SIG-M5 treated with dmso at 0.1 percent for 504 hours (cell line): ENCODE data around the gene FOXF2.

Source experiments
- DNase-seq: peaks from one replicate; lab custom pipeline; 2025; ENCODE audit not compliant: unreplicated experiment; lab: John Stamatoyannopoulos, UW

Gene FOXF2

GRCh38 chr6:1439349-1439748 lies 50.0 kb downstream of the FOXF2 start:
- DNase-seq = no peak

DNA sequence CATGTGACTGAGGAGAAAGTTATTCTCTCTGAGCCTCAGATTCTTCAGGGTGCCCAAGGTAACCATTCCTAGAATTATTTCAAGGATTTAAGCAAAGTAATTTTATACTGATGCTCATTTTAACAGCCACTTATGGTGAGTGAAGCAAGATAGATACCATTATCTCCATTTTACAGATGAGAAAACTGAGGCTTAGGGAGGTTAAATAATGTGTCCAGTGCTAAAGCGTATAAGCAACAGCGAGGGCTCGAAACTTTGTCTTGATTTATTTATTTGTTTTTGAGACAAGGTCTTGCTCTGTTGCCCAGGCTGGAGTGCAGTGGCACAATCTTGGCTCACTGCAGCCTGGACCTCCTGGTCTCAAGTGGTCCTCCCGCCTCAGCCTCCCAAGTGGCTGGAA lies 53.6 kb downstream of the FOXF2 start:
- no peak for DNase-seq
